Left cardiac atrium (tissue), 4 donors: ENCODE measurements around the gene DENND5A. TPM values are rescaled to one million over a fixed set of nuclear protein-coding genes. Genes with fewer than 3 reads are reported as not detected.
"Not testable (repeated sequence)": the region's sequence is repeated elsewhere in the genome, so short reads cannot be mapped to it uniquely, and the experiment has no call there.

Source experiments
- ATAC-seq, 2 donors: fragments of 200-7000 bp; cut with Tn5 transposase; one replicate each; pipeline ENCODE4 v1.9.1; 2020; ENCODE audit warnings: mild to moderate bottlenecking in 2 of 2, moderate library complexity in 2 of 2
- DNase-seq: peaks from one replicate; pipeline ENCODE4 v3.0.0-alpha.2; 2020
- intact Hi-C, 2 donors: fragments of 100-400 bp; cut with DNase I; formaldehyde crosslinking; loops; one replicate each; pipeline versions ENCODE4 v1.14.1 to v1.15.1; 2022 to 2023
- total RNA-seq, 2 donors: library from RNA; stranded (reverse); fragmentation: NEBNext Ultra II Directional; extraction: Animal tissue kit (Norgen Biotek cat#: 25700); gene quantifications; one replicate each; pipeline ENCODE4 v1.2.1, GENCODE V29; 2021
- donor health status: DM: no; HTN: yes; CAD: no.
- donor health status: DM: no; HTN: yes; CAD: no; lungs with severe emphysema.
- donor health status: DM: yes; HTN: yes; CAD: no.
- donor health status: Dilated cardiomyopathy.

The DENND5A gene
- total RNA-seq, 2 donors from 2014 or later: 71.5 to 90.0 TPM

GRCh38 chr11:9130297-9130696, 134.9 kb downstream of the DENND5A start:
- ATAC-seq (no peak), DNase-seq (no peak)
- intact Hi-C loops: loop anchor here (10.0 kb wide), 2 partner anchors 115 to 215 kb away; partner anchors contain the start of gene AKIP1 (in 1 of the 2)

- intact Hi-C loops: no loop called here
- DNase-seq (no peak), ATAC-seq (no peak)
These were observed 138.5 kb downstream of the DENND5A start for GRCh38 chr11:9126636-9127035.

GRCh38 chr11:9125185-9125886, 139.8 kb downstream of the DENND5A start:
- DNase-seq: no peak
- ATAC-seq: no peak
- intact Hi-C loops: no loop called here

- intact Hi-C loops: no loop called here
- ATAC-seq (no peak), DNase-seq (no peak)
These were observed 141.4 kb downstream of the DENND5A start for GRCh38 chr11:9123595-9124304.

- ATAC-seq: no peak
- intact Hi-C loops: no loop called here
- DNase-seq: no peak
These were observed 143.7 kb downstream of the DENND5A start for GRCh38 chr11:9121469-9121796.

GRCh38 chr11:9120664-9121468, 144.3 kb downstream of the DENND5A start:
- no peak for ATAC-seq
- intact Hi-C loops: no loop called here
- no peak for DNase-seq

GRCh38 chr11:9118277-9118676, 146.9 kb downstream of the DENND5A start:
- DNase-seq: no peak
- intact Hi-C loops: no loop called here
- ATAC-seq: no peak

GRCh38 chr11:9112075-9112474, 153.1 kb downstream of the DENND5A start:
- ATAC-seq (no peak), DNase-seq (no peak)
- intact Hi-C loops: no loop called here

GRCh38 chr11:9109858-9110731, 155.1 kb downstream of the DENND5A start:
- DNase-seq (no peak), ATAC-seq (no peak)
- intact Hi-C loops: no loop called here

GRCh38 chr11:9104580-9104979, 160.6 kb downstream of the DENND5A start:
- ATAC-seq (no peak), DNase-seq (no peak)
- intact Hi-C loops: no loop called here

- intact Hi-C loops: no loop called here
- ATAC-seq (no peak), DNase-seq (no peak)
These were observed 161.4 kb downstream of the DENND5A start for GRCh38 chr11:9103542-9104276.

GRCh38 chr11:9099617-9100016, 165.5 kb downstream of the DENND5A start:
- ATAC-seq: no peak
- intact Hi-C loops: no loop called here

GRCh38 chr11:9098455-9098854, 166.7 kb downstream of the DENND5A start:
- intact Hi-C loops: not testable (repeated sequence)

More at GRCh38 chr11:9099617-9100016, 165.5 kb downstream of the DENND5A start:
- no peak for DNase-seq

GRCh38 chr11:9097186-9097943, 167.8 kb downstream of the DENND5A start:
- intact Hi-C loops, ATAC-seq, DNase-seq: not testable (repeated sequence)

More at GRCh38 chr11:9098455-9098854, 166.7 kb downstream of the DENND5A start:
- not testable (repeated sequence) for ATAC-seq, DNase-seq

GRCh38 chr11:9096427-9096826, 168.7 kb downstream of the DENND5A start:
- DNase-seq (no peak), ATAC-seq (no peak)
- intact Hi-C loops: no loop called here

- DNase-seq (no peak), ATAC-seq (no peak)
- intact Hi-C loops: no loop called here
These were observed 169.7 kb downstream of the DENND5A start for GRCh38 chr11:9095421-9095820.

- DNase-seq (no peak), ATAC-seq (no peak)
These were observed 170.7 kb downstream of the DENND5A start for GRCh38 chr11:9094420-9094819.

More at GRCh38 chr11:9094420-9094819, 170.7 kb downstream of the DENND5A start:
- intact Hi-C loops: no loop called here
